GM13976 (cell line): ENCODE results near the gene SYNM.

Experiments used
- DNase-seq: peaks from one replicate; pipeline ENCODE4 v3.0.0; 2012; ENCODE audit warnings: low spot score
- in situ Hi-C: fragments of 300-500 bp; cut with MboI; formaldehyde crosslinking; loops from one replicate; pipeline ENCODE4 v1.12.0; 2022; ENCODE audit warnings: low sequenced_read_pairs, mixed read lengths, inconsistent platforms; ENCODE audit not compliant: unreplicated experiment
- TF ChIP-seq, protein P1 (sequence below): IDR thresholded peaks from 2 replicates; pipeline ENCODE4 v1.5.1; 2012; ENCODE audit warnings: borderline replicate concordance, mild to moderate bottlenecking; ENCODE audit not compliant: insufficient read depth; ENCODE audit errors: extremely low read depth, missing control alignments, control extremely low read depth

SYNM gene

DNA sequence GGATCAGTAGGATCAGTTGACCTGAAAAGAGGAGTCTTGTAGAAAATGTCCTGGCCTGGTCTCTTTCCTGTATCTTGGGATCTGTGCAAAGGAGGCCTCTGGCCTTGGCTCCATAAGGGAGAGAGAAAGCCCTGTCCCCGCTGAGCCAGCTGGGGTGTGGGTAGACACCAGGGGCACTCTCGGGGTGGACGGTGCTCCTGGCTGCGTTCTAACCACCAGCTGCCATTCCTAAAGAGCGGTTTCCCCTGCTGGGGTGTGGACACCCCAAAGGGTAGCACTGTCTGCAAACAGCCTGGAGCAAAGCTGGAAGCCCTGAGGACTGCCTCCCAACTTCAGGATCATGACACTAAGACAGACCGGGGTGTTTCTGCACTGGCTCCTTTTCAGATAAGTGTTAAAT is 23.5 kb downstream of the SYNM start:
- in situ Hi-C loops = no loop called here
- DNase-seq = no peak
- TF ChIP-seq, protein P1, sequence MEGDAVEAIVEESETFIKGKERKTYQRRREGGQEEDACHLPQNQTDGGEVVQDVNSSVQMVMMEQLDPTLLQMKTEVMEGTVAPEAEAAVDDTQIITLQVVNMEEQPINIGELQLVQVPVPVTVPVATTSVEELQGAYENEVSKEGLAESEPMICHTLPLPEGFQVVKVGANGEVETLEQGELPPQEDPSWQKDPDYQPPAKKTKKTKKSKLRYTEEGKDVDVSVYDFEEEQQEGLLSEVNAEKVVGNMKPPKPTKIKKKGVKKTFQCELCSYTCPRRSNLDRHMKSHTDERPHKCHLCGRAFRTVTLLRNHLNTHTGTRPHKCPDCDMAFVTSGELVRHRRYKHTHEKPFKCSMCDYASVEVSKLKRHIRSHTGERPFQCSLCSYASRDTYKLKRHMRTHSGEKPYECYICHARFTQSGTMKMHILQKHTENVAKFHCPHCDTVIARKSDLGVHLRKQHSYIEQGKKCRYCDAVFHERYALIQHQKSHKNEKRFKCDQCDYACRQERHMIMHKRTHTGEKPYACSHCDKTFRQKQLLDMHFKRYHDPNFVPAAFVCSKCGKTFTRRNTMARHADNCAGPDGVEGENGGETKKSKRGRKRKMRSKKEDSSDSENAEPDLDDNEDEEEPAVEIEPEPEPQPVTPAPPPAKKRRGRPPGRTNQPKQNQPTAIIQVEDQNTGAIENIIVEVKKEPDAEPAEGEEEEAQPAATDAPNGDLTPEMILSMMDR = no peak

DNA sequence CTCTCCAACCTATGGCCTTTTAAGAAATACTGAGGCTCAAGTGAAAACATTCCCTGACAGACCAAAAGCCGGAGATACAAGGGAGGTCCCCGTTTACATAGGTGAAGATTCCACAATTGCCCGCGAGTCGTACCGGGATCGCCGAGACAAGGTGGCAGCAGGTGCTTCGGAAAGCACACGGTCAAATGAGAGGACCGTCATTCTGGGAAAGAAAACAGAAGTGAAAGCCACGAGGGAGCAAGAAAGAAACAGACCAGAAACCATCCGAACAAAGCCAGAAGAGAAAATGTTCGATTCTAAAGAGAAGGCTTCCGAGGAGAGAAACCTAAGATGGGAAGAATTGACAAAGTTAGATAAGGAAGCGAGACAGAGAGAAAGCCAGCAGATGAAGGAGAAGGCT is 24.8 kb downstream of the SYNM start:
- TF ChIP-seq, protein P1 = no peak
- DNase-seq = no peak
- in situ Hi-C loops = no loop called here

DNA sequence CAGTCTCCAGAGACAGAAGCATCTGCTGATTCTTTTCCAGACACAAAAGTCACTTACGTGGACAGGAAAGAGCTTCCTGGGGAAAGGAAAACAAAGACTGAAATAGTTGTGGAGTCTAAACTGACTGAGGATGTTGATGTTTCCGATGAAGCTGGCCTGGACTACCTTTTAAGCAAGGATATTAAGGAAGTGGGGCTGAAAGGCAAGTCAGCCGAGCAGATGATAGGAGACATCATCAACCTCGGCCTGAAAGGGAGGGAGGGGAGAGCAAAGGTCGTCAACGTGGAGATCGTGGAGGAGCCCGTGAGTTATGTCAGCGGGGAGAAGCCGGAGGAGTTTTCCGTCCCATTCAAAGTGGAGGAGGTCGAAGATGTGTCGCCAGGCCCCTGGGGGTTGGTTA is 25.4 kb downstream of the SYNM start:
- TF ChIP-seq, protein P1 = no peak
- DNase-seq = no peak
- in situ Hi-C loops = no loop called here

DNA sequence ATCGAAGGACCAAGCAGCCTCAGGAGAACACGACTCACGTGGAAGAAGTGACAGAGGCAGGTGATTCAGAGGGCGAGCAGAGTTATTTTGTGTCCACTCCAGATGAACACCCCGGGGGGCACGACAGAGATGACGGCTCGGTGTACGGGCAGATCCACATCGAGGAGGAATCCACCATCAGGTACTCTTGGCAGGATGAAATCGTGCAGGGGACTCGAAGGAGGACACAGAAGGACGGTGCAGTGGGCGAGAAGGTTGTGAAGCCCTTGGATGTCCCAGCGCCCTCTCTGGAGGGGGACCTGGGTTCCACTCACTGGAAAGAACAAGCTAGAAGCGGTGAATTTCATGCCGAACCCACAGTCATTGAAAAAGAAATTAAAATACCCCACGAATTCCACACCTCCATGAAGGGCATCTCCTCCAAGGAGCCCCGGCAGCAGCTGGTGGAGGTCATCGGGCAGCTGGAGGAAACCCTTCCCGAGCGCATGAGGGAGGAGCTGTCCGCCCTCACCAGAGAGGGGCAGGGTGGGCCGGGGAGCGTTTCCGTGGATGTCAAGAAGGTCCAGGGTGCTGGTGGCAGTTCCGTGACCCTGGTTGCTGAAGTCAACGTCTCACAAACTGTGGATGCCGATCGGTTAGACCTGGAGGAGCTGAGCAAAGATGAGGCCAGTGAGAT is 26.0 kb downstream of the SYNM start:
- DNase-seq = no peak
- in situ Hi-C loops = no loop called here
- TF ChIP-seq, protein P1 = no peak

DNA sequence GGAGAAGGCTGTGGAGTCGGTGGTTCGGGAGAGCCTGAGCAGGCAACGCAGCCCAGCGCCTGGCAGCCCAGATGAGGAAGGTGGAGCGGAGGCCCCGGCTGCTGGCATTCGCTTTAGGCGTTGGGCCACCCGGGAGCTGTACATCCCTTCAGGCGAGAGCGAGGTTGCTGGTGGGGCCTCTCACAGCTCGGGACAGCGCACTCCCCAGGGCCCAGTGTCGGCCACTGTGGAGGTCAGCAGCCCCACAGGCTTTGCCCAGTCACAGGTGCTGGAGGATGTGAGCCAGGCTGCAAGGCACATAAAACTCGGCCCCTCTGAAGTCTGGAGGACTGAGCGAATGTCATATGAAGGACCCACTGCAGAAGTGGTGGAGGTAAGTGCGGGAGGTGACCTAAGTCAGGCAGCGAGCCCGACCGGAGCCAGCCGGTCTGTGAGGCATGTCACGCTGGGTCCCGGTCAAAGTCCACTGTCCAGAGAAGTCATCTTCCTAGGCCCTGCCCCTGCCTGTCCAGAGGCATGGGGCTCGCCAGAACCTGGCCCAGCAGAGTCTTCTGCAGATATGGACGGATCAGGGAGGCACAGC is 26.7 kb downstream of the SYNM start:
- TF ChIP-seq, protein P1 = no peak
- no peak for DNase-seq
- in situ Hi-C loops = no loop called here

DNA sequence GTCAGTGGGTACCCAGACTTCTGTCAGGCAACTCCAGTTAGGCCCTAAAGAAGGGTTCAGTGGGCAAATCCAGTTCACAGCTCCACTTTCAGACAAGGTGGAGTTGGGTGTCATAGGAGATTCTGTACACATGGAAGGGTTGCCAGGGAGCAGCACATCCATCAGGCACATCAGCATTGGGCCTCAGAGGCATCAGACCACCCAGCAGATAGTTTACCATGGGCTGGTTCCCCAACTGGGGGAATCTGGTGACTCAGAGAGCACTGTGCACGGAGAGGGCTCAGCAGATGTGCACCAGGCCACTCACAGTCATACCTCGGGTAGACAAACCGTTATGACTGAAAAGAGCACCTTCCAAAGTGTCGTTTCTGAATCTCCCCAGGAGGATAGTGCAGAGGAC is 27.2 kb downstream of the SYNM start:
- DNase-seq = no peak
- TF ChIP-seq, protein P1 = no peak

More for the DNA sequence above, 27.2 kb downstream of the SYNM start:
- in situ Hi-C loops = no loop called here
